NCI-H2081 (cell line): ENCODE data around the gene CNTNAP5.

Source experiments
- DNase-seq, 2 experiments: peaks; one replicate each; lab custom pipeline; 2025; lab: John Stamatoyannopoulos, UW

Gene CNTNAP5

DNA sequence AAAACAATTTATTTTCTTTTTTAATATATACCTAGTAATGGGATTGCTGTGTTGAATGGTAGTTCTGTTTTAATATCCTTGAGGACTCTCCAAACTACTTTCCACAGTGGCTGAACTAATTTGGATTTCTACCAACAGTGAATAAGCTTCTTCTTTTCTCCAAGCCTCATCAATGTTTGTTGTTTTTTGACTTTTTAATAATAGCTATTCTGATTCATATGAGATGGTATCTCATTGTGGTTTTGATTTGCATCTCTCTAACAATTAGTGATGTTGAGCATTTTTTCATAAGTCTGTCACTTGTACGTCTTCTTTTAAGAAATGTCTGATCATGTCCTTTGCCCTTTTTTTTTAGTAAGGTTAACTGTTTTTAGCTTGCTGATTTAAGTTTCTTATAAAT, 863.3 kb downstream of the CNTNAP5 start:
- no peak for DNase-seq

GRCh38 chr2:124894199-124894598, 869.1 kb downstream of the CNTNAP5 start:
- no peak for DNase-seq

DNA sequence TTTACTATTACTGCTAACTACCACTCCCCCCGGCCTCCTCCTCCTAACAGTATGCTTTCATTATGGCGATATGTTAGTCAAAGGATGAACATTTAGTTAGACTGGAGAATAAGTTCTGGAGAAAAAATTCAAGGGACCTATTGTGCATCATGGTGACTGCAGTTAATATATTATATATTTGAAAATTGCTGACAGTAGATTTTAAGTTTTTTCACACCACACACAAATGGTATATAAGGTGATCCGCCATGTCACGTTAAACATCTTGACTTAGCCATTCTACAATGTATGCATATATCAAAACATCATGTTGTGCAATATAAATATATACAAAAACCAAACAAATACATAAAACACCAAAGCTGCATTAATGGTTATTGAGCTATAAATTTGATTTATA, 873.7 kb downstream of the CNTNAP5 start:
- DNase-seq, result no peak

DNA sequence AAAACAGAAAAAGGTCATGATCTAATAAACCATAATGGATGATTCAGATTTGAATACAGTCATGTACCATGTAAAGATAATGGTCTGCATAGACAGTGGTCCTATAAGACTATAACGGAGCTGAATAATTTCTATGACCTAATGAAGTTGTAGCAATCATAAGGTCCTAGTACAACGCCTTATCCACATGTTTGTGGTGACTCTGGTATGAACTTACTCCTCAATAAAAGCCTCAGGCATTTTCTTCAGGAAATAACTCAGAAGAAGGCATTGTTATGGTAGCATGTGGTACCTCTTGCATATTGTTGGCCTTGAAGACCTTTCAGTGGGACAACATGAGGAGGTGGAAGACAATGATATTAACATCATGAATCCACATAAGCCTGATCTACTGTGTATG, 883.3 kb downstream of the CNTNAP5 start:
- no peak for DNase-seq

DNA sequence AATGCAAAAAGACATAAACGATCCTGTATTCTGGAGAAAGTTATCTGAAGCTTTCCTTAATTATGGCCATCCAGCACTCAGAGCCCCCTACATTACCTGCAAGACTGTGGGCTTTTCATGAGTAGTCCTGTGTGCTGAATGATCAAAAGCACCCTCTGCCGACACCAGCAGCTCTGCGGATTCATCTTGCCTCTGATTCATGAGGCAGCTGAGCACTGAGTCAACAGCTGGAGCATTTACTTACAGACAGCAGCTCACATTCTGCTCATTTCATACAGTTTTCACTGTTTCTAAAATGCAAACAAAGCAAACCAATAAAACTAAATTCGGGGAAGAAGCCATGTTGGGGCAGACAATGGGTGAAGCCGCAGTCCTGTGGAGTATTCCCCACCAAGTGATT, 886.5 kb downstream of the CNTNAP5 start:
- DNase-seq, result no peak

DNA sequence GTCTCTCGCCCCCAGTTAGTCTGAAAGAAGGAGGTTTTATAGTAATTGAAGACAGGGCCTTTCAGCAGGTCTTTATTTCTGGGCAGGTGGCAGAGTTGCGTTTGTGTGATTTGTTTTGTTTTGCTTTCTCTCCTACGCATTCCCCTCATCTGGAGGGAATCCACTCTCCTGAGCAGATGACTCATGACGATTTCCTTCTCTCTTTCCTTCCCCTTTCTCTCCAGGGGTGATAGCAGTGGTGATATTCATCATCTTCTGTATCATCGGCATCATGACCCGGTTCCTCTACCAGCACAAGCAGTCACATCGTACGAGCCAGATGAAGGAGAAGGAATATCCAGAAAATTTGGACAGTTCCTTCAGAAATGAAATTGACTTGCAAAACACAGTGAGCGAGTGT, 888.8 kb downstream of the CNTNAP5 start:
- DNase-seq, result no peak

GRCh38 chr2:124915567-124915966, 890.5 kb downstream of the CNTNAP5 start:
- no peak for DNase-seq

DNA sequence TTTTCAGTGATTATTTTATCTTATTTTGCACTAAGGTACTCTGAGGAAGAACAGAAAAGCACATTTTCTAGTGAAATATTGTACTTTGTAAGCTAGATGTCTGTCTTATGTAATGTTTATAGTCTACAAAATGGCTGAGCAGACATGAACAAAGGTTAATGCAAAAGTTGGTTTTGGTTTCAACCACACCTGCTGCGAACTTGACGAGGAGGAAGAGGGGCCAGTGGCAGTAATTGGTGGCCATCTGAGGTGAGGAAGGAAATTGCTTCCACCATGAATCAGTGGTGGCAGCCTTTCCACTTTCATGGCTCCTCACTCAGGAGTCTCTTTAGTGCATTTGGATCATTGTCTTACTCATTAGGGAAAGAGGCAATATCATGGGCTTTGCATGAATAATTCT, 894.2 kb downstream of the CNTNAP5 start:
- no peak for DNase-seq

- DNase-seq, result no peak
Observed at GRCh38 chr2:124920448-124920847, 895.4 kb downstream of the CNTNAP5 start.

GRCh38 chr2:124921191-124921590, 896.1 kb downstream of the CNTNAP5 start:
- no peak for DNase-seq

DNA sequence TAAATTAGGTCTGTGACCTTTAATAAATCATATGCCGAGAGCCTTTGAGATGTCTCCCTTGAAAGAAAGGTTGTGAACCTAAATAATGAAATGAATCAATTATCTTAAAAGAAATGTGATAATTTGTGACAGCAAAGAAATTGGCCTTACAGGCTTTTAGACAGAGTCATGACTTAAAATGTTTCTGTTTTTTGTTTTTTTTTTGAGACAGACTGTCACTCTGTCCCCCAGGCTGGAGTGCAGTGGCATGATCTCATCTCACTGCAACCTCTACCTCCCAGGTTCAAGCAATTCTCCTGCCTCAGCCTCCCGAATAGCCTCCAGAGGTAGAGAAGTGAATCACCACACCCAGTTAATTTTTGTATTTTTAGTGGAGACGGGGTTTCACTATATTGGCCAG, 898.0 kb downstream of the CNTNAP5 start:
- no peak for DNase-seq

DNA sequence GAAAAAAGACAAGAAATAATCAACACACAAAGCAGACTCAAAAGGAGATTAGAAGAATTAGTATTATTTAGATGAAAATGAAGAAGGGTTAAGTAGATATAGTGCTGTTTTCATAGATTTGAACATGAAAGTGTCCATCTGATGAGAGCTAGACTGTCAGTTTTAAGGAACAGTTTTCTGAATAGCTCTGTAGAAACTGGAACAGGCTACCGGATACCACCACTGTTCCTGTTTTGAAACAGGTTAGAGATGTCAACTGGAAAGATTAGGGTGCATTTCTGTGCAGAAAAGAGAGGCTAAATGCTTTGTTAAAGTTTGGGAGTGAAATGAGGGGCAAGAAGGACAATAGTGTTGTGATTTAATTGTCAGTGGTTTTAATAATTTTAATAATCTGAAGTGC, 908.8 kb downstream of the CNTNAP5 start:
- no peak for DNase-seq

DNA sequence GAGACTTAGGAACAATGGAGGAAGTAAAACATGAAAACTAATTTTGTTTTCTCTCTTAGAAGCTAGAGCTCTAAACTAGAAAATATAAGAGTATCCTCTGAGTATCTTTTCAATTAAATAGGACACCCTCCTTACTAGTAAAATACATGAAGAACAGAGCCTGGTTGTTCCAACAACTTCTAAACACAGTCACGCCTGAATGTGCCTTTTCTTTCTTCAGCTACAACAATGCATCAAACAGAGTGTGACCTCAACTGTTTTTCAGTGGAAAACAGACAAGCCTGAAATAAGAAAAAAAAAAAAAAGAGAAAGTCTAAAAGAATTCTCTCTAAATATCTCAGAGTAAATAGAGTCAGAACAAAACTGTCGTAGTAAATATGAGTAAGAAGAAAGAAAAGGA, 928.8 kb downstream of the CNTNAP5 start:
- DNase-seq, result no peak

GRCh38 chr2:124959581-124959980, 934.5 kb downstream of the CNTNAP5 start:
- DNase-seq, result no peak

GRCh38 chr2:124961132-124961531, 936.0 kb downstream of the CNTNAP5 start:
- DNase-seq, result no peak
